GM20431 (cell line): Measurements from ENCODE around the gene ARMC2.
"Not testable (repeated sequence)": the region's sequence is repeated elsewhere in the genome, so short reads cannot be mapped to it uniquely, and the experiment has no call there.

ENCODE experiments used
- in situ Hi-C: fragments of 300-500 bp; cut with MseI, MboI; formaldehyde crosslinking; loops from one replicate; pipeline ENCODE4 v1.15.0; 2020; ENCODE audit warnings: low sequenced_read_pairs; ENCODE audit not compliant: unreplicated experiment

Gene ARMC2, protein sequence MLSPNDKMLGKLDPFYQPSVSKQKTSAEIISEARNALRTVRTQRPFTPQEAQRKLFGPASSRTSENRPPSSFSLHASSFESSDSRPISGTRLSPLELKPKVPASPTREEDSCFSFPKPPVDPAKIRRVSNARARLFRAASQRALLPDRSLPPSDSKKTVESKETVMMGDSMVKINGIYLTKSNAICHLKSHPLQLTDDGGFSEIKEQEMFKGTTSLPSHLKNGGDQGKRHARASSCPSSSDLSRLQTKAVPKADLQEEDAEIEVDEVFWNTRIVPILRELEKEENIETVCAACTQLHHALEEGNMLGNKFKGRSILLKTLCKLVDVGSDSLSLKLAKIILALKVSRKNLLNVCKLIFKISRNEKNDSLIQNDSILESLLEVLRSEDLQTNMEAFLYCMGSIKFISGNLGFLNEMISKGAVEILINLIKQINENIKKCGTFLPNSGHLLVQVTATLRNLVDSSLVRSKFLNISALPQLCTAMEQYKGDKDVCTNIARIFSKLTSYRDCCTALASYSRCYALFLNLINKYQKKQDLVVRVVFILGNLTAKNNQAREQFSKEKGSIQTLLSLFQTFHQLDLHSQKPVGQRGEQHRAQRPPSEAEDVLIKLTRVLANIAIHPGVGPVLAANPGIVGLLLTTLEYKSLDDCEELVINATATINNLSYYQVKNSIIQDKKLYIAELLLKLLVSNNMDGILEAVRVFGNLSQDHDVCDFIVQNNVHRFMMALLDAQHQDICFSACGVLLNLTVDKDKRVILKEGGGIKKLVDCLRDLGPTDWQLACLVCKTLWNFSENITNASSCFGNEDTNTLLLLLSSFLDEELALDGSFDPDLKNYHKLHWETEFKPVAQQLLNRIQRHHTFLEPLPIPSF

DNA sequence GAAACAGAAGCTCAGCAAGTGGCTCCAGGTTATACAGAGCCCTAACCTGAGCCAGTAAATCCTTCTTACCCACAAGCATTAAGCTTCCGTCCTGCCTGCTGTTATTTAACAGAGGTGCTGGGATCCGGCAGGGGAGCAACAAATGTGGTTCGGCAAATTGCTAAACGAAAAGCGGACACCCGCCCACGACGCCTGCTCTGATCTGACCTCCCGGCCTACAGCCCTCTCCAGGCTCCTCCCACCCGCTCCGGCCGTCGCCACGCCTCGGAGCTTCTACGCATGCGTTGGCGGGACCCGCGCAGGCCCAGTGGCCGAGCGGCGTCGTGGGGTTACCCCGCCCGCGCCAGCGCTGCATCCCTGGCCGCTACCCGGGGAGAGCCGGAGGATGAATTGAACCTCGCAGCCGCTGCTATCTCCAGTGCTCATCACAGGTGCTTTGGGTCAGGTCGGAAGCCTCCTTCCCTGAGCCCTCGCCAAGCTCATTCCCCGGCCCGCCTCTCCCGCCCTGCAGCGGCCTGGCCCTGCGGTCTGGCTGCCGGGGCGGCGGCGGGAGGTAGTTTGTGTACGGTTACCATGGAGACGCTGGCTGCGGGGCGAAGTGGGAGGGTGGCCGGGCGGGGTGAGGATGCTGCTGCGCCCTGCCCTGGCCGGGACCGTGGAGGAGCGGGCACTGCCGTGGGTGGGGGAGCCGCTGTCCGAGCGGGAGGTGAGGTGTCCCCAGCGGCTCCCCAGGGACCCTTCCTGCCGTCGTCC is at the start of gene ARMC2:
ARMC2 (plus strand) TSS at position 307 of the 753 bp plus-strand sequence. CDS start 5,846 bp downstream, outside the sequence.
- in situ Hi-C loops = no loop called here

DNA sequence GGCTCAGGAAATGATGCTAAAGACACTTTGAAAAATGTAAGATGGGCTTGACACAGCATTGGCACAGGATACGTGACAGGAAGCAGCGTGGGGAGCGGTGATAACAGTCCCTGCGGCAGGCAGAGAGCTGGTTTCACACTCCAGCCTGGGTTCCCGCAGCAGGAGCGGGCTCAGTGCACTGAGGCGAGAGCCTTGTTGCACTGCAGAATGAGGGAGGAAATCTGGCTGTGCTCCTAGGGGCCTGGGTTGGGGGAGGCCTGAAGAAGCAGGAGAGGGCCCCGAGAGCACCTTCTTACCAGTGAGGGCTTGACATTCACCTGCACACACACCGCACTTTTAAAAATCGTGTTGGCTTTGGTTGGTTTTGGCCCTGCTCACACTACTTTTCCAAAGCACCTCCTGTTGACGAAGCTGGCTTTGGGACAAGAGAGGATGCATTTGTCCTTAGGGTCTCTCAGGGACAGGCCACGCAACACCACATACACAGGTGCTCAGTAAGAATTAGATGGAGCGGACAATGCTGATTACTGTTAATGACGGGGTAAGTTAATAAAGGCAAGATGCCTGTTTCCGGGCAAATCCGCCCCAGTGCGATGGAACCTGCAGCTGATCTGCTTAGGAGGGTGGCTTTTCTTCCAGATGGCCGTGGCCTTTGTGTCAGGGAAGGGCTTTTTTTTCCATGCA is 49.4 kb upstream of the ARMC2 start:
- in situ Hi-C loops = loop anchor here (25.0 kb wide), 1 partner anchor 262 kb away; no protein-coding TSS in a partner anchor

DNA sequence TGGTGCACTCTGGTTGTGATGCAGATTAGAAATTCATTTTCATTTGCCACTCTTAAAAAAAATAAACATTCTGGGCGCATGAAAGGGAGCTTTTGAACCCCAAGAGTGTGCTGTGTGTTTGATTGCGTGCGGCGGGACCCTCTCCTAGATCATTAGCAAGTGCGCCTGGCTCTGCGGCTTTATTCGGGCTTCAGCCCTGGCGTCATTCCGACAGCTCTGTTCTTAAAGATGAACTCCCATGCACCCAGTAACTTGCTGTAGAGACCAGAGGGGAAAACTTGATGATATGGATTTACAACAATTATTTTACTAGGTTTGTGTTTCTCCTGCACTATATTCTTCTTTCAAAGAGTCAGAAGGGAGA is 48.9 kb upstream of the ARMC2 start:
- in situ Hi-C loops = loop anchor here (25.0 kb wide), 1 partner anchor 262 kb away; no protein-coding TSS in a partner anchor

DNA sequence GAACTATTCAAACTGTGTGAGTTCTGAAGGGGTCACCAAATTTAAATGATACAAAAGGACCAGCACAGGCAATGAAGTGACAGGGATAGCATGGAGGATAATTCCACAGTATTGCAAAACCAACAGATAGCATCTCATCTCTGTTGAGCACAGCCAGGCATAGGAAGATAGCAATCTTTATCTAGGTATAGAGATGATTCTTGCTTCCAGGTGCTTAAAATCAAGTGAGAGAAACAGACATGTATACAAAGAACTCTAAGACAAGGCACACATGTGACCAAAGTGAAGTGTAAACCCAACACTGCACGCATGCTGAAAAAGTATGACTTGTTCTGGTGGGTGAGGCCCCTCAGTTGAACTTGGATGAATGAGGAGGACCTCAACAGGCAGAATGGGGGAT is 48.4 kb upstream of the ARMC2 start:
- in situ Hi-C loops = loop anchor here (25.0 kb wide), 1 partner anchor 262 kb away; no protein-coding TSS in a partner anchor

DNA sequence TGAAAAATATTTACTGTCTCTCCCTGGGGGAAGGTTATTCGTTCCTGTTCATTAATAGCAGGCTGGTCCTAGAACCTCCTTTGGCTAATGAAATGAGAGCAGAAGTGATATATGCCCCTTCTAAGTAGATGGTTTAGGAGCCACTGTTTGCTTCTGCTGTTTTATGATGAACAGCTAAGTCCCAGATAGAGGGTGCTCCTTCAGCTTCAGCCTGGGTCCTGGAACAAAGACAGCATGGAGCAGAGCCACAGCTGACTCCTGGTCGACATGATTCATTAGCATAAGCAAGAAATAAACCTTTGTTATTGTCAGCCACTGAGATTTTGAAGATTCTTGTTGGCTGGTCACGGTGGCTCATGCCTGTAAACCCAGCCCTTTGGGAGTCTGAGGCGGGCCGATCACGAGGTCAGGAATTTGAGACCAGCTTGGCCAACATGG is 47.8 kb upstream of the ARMC2 start:
- in situ Hi-C loops = no loop called here

DNA sequence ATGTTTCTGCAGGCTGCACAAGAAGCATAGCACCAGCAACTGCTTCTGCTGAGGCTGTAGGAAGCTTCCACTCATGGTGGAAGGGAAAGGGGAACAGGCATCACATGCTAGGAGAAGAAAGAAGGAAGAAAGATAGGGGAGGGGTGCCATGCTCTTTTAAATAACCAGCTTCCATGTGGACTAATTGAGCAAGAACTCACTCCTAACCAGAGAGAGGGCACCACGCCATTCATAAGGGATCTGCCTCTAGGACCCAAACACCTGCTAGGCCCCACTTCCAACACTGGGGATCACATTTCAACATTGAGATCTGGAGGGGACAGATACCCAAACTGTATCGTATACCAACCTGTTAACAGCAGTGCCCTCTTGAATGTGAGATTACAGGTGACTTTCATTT is 46.9 kb upstream of the ARMC2 start:
- in situ Hi-C loops = no loop called here

DNA sequence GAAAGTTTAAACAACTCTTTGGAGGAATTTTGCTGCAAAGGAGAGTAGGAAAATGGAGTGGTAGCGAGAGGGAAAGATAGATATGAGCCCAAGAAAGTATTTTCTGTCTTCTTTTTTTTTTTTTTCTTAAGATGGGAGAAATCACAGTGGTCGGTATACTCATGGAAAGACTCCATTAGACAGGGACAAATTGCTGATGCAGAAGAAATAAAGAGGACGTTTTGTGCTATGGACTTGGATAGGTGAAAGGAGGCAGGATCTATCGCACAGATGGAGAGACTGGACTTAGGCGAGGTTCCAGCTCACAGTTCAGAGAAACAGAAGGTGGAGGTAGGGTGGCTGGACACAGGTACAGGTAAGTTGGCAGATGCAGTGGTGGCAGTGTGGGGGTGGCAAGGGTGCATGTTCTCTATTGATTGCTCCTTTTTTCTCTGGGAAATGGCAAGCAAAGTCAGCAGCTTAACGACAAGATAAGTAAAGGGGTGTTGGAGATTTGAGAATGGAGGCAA is 44.2 kb upstream of the ARMC2 start:
- in situ Hi-C loops = no loop called here

DNA sequence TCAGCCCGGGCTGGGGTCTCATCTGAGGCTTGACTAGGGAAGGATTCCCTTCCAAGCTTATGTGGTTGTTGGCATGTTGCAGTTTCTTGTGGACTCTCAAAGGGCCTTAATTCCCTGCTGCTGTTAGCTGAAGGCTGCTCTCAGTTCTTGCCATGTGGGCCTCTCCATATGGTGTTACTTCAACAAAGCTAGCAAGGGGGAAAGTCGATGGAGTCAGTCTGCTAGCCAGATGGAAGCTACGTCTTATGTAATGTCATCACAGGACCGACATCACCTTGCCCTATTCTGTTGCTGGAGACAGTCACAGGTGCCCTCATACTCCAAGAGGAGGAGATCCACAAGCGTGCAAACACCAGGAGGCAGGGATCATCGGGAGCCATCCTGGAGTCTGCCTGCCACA is 43.3 kb upstream of the ARMC2 start:
- in situ Hi-C loops = no loop called here

DNA sequence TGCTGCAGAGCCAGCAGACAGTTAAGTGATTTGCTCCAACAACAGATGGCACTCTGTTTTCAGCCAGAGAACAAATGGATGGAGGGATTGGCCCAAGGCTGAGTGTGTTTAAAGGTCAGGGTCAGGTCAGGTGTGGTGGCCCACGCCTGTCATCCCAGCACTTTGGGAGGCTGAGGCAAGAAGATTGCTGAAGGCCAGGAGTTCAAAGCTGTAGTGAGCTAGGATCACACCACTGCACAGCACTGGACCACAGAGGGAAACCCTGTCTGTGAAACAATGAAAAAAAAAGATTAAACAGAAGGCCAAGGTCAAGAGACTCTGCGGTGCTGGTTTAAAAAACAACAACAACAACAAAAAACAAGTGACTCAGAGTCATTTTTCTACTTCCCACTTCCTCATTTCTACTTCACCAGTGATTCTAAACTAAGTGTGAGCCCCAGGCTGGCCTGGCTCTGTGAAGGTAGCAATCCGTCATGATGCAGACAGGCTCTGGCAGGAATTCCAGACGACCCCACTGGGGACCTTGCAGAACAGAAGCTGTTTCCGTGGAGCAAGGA is 42.5 kb upstream of the ARMC2 start:
- in situ Hi-C loops = no loop called here

DNA sequence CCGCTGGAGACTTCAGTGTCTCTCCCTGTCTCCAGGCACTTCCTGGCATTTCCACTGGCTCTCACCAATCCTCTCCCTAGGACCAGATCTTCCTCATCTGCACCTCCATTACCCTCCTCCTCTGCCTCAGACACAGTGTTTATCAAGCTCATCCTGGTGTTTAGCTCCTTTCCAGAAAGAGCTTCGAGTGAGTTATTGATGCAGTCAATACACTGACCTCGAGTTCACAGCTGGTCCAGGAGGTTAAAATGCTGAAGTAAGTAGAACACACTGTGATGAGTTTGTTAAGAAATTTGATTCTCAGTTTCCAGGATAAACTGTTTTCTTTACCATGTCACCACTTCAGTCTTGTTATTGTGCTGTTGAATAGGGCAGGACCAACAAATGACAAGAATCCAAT is 42.1 kb upstream of the ARMC2 start:
- in situ Hi-C loops = no loop called here

DNA sequence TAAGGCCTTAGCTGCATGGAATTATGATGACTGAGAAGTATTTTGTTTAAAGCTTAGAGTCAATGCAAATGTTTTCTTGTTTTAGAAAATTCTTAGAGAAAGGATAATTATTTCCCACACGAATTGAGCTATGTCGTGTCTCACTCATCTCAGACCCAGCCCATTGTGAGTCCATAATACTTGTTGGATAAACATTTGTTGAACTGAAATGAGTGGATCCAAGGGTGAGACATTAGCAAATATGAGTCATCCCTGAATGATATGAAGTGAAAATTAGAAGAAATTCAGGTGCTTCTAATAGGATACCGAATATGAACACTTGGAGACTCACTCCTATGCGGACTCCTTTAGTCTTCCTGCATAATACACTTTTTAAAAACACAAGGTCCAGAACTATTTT is 41.6 kb upstream of the ARMC2 start:
- in situ Hi-C loops = no loop called here

DNA sequence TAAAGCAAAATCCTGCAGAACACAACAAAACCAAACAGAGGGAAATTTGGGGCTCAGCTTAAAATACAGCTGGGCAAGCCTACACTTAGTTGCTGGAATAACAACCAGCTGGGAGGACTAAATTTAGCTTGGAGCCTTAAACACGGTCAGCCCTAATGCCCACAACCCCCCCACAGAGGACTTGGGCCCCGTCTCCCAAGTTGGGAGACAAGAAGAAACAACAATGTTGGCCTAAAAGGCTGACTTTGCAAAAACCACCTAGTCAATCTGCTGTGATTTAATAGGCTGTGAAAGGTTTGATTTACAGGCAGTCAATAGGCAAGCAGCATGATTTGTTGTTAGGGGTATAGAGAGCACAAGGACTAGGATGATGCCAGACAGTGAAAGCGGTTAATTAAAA is 40.3 kb upstream of the ARMC2 start:
- in situ Hi-C loops = no loop called here

DNA sequence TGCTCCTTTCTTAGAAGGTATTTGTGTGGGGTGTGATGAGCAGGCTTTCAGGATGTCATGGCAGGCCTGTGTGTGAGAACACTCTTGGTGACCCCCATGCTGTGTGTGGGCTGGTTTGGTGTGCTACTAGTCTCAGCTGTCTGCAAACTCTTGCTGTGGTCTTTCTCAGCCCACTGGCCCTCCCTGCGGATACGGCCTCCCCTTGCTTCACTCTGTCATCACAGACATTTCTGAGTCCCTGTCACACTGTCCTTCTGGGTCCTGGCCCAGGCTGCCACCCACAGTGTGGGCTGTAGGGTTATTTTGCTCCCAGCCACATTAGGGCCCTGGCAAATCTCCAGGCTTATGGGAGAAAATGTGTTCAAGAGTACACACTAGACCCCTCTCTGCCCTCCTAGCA is 39.0 kb upstream of the ARMC2 start:
- in situ Hi-C loops = no loop called here

DNA sequence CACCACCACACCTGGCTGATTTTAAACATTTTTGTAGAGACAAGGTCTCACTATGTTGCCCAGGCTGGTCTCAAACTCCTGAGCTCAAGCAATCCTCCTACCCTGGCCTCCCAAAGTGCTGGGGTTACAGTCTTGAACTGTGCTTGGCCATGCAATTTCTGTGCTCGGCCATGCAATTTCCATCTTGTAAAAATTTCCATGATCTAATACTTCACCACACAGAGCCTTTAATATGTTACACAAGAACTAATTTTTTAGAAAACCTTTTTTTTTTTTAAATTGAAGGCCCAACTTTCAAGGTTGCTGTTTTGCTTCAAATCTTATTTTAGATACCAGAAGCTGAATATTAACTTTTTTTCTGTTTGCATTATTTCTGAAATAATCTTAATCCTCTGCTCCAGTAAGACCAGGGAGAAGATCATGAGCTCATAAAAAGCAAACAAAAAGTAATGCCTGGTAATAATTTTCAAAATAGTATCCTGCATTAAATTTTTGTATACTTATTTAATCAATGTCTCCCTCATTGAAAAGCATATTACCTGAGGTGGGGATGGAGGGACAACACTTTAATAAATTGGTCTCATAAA is 38.1 kb upstream of the ARMC2 start:
- in situ Hi-C loops = no loop called here

DNA sequence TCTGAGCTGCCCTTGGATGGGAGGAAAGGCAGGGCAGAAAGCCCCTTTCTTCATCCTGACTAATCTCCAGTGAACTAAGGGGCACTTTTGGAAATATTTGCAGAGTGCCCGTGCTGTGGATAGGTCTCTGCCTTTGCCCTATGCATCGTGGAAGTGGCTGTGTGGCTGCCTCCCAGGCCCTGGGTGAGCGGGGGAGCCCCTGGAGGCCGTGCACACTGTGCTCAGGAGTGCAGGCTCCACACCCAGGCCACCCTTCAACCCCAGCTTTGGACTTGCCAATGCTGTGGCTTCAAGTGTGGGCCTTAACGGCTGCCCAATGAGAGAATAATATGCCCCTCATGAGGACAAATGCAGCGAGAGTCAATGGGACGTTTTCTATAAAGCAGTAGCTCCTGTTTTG is 36.7 kb upstream of the ARMC2 start:
- in situ Hi-C loops = no loop called here

DNA sequence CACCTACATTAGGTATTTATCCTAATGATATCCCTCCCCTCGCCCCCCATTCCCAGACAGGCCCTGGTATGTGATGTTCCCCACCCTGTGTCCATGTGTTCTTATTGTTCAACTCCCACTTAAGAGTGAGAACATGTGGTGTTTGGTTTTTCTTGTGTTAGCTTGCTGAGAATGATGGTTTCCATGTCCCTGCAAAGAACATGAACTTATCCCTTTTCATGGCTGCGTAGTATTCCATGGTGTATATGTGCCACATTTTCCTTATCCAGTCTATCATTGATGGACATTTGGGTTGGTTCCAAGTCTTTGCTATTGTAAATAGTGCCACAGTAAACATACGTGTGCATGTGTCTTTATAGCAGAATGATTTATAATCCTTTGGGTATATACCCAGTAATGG is 35.0 kb upstream of the ARMC2 start:
- in situ Hi-C loops = not testable (repeated sequence)

DNA sequence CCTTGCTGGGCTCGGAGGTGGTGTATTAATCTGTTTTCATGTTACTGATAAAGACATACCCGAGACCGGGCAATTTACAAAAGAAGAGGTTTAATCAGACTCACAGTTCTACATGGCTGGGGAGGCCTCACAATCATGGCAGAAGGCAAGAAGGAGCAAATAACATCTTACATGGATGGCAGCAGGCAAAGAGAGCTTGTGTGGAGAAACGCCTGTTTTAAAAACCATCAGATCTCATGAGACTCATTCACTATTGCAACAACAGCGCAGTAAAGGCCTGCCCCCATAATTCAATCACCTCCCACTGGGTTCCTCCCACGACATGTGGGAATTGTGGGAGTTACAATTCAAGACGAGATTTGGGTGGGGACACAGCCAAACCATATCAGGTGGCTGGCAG is 30.9 kb upstream of the ARMC2 start:
- in situ Hi-C loops = not testable (repeated sequence)

DNA sequence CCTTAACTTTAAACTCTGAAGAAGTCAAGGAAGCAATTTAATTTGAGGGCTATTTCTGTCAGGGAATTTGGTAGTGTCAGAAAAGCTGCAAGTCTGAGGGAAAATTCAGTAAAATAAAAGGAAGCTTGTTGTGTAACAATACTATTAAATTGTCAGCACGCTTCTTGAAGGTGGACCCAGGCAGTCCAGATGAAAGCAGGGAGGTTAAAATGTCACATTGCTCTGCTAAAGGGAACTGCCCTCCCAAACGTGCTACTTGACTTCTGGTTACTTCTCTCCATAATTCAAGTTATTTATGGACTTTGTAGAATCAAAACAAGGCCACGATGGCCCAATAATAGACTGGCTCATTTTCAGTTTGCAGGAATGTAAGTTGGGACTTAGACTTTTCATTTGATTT is 28.2 kb upstream of the ARMC2 start:
- in situ Hi-C loops = no loop called here

DNA sequence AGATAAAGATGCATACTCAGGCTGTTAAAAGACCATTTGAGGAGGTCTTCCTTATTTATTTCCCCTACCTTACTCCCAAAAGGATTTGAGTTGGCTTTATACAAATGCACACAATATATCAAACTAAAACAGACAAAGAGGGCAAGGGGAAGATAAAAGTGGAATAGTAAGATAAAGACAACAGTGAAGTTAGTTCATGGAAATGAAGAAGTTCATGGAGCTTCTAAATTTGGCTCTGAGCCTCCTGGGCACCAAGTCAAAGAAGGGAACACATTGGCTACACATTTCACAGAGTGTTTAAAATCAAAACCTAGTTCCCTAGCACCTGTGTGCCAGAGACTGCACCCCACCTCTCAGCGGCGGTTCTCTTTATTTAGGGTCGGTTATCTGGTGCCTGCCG is 25.8 kb upstream of the ARMC2 start:
- in situ Hi-C loops = no loop called here
